ENCODE data around the gene ACER1. TPM values are rescaled to one million over a fixed set of nuclear protein-coding genes. Genes with fewer than 3 reads are reported as not detected.

Gene ACER1
- total and polyA plus RNA-seq, 10 of the 15 experiments (the other 5 are each of a cell fraction or from before 2014, with no cell fraction given) = not detected

- 96% methylated on average over 31 of the region's 31 CpGs for WGBS (ENCODE audit: insufficient coverage, insufficient replicate concordance, low lambda C conversion rate, missing lambda C conversion rate)
- in situ Hi-C loops (cut with MboI) (no loop called here), intact Hi-C loops (cut with micrococcal nuclease; ENCODE audit: unreplicated experiment) (no loop called here)
- no TSS peak for BruUV-seq (replicated peaks)
- no peaks in the 10 kb centered on the region for H3K27me3 ChIP-seq (replicated peaks in 1 of 2; ENCODE audit: control insufficient read depth in 2 of 2, insufficient read depth in 2 of 2, low read length in 1 of 2)
- H3K4me2 ChIP-seq (ENCODE audit: control insufficient read depth, insufficient read depth) = no peak overlapping the region
- no peak for DNase-seq (ENCODE audit: low read depth, low spot score)
- H3K9ac ChIP-seq (ENCODE audit: control insufficient read depth, insufficient read depth, low read length) = no peak overlapping the region
- no peak for FAIRE-seq
- H3K27ac ChIP-seq (ENCODE audit: control insufficient read depth, insufficient read depth) = no peak overlapping the region
- peaks cover 4% of the 10 kb centered on the region; the same call in 1 of the 2 replicates for H4K20me1 ChIP-seq (ENCODE audit: control insufficient read depth, insufficient read depth)
- no peak overlapping the region for H2AFZ ChIP-seq (ENCODE audit: control insufficient read depth, low read depth, low read length)
- no peaks in the 10 kb centered on the region for H3K9me3 ChIP-seq (replicated peaks; ENCODE audit: control insufficient read depth, insufficient read depth, low read length)
- RAD21 ChIA-PET (ENCODE audit: unreplicated experiment) = no interaction called here
- SMC1A ChIA-PET (ENCODE audit: uncharacterized antibody, unreplicated experiment) = no interaction called here
- ATAC-seq = no peak
- H3K79me2 ChIP-seq (ENCODE audit: control insufficient read depth, insufficient read depth, low read length) = peaks cover 26% of the 10 kb centered on the region
- no peak overlapping the region for H3K4me3 ChIP-seq
- TF ChIP-seq MXI1 (IDR thresholded peaks at IDR 0.05; ENCODE audit: low read depth, low read length) (no peak), ESRRA (IDR thresholded peaks at IDR 0.05; ENCODE audit: low read length) (no peak), RELA (IDR thresholded peaks at IDR 0.05; ENCODE audit: borderline replicate concordance, partially characterized antibody) (no peak), CHD4 (IDR thresholded peaks at IDR 0.05) (no peak), STAT1 (conservative IDR thresholded peaks at IDR 0.05) (no peak), ZNF207 (IDR thresholded peaks at IDR 0.05; ENCODE audit: borderline replicate concordance) (no peak)
- POLR2A ChIA-PET = no interaction called here
- CTCF ChIA-PET = interaction anchor here (1.3 kb wide), 1 partner anchor 24 kb away, joined by 5 read pairs; no protein-coding TSS in a partner anchor
- H3K4me1 ChIP-seq (ENCODE audit: control insufficient read depth, insufficient read depth, low read length) = no peaks in the 10 kb centered on the region
- H3K36me3 ChIP-seq (ENCODE audit: control insufficient read depth in 2 of 2, insufficient read depth in 2 of 2, low read length in 1 of 2) = peaks cover 7 to 9% of the 10 kb centered on the region in 2 experiments; a peak in 3 of 4 replicates
Measured at GRCh38 chr19:6270076-6270745, 63.2 kb downstream of the ACER1 start.

DNA sequence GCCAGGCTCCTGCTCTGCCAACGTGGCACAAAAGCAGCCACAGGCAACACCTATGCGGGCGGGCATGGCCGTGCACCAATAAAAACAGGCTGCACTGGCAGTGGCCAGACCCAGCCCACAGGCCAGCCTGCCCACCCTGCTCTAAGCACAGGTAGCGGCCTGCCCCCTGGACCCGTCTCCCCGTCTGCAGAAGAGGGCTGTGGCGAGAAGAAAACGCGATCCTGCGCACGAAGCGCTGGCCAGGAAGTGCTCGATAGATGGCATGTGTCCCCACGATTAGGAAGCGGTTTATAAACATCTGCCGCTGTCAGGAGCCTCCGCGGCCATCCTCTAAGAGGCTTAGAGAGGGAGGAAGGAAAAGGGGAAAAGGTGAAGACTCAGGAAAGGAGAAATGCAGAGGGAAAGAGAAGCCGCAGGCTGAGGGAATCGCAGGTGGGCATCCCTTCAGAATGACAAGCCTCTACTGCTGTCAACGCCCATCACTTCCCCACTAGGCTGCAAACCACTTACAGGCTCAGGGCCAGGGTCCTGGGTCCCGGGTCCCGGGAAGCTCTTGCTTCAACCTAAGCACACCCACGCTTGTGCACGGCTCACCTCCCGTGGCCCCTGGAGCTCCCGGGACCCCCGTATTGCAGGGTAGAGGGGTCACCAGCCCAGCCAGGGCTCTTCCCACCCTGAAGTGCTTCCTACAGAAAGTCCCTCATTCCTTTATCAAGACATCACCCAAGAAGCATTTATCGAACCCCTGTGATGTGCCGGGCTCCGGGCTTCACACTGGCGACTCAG lies 64.1 kb downstream of the ACER1 start:
- H3K4me2 ChIP-seq (ENCODE audit: control insufficient read depth, insufficient read depth) = no peak overlapping the region
- TF ChIP-seq POLR2A (IDR thresholded peaks at IDR 0.05; ENCODE audit: low read depth, low read length) (no peak), MEF2A (IDR thresholded peaks at IDR 0.05; ENCODE audit: insufficient read depth, low read depth, low read length) (no peak), CREM (IDR thresholded peaks at IDR 0.05; ENCODE audit: low read depth) (no peak), POLR2AphosphoS2 (IDR thresholded peaks at IDR 0.05; ENCODE audit: low read depth, low read length) (no peak), BRCA1 (IDR thresholded peaks at IDR 0.05; ENCODE audit: low read depth, low read length) (no peak), SRF (IDR thresholded peaks at IDR 0.05; ENCODE audit: low read depth in 2 of 2, low read length in 2 of 2) (no peak), SREBF1 (IDR thresholded peaks at IDR 0.05; ENCODE audit: low read length) (no peak), HCFC1 (IDR thresholded peaks at IDR 0.05; ENCODE audit: low read length) (no peak), CEBPB (IDR thresholded peaks at IDR 0.05; ENCODE audit: borderline replicate concordance in 1 of 2, low read depth in 2 of 2, low read length in 2 of 2) (no peak), SMAD5 (IDR thresholded peaks at IDR 0.05; ENCODE audit: low read depth) (no peak), SIX5 (IDR thresholded peaks at IDR 0.05; ENCODE audit: low read depth, low read length, severe bottlenecking) (no peak), STAT3 (IDR thresholded peaks at IDR 0.05; ENCODE audit: low read depth, low read length) (no peak)
- no peaks in the 10 kb centered on the region for H3K9me3 ChIP-seq (replicated peaks; ENCODE audit: control insufficient read depth, insufficient read depth, low read length)
- H3K4me3 ChIP-seq = no peak overlapping the region
- no peaks in the 10 kb centered on the region for H3K4me1 ChIP-seq (ENCODE audit: control insufficient read depth, insufficient read depth, low read length)
- H2AFZ ChIP-seq (ENCODE audit: control insufficient read depth, low read depth, low read length) = no peak overlapping the region
- peaks cover 17% of the 10 kb centered on the region for H3K79me2 ChIP-seq (ENCODE audit: control insufficient read depth, insufficient read depth, low read length)
- intact Hi-C loops (cut with micrococcal nuclease; ENCODE audit: unreplicated experiment) = no loop called here
- SMC1A ChIA-PET (ENCODE audit: uncharacterized antibody, unreplicated experiment) = no interaction called here
- FAIRE-seq = no peak
- CTCF ChIA-PET = interaction anchor here (0.6 kb wide), 1 partner anchor 386 kb away, joined by 3 read pairs; no protein-coding TSS in a partner anchor
- WGBS (ENCODE audit: insufficient coverage, insufficient replicate concordance, low lambda C conversion rate, missing lambda C conversion rate) = 95% methylated on average over 32 of the region's 33 CpGs
- H3K36me3 ChIP-seq (ENCODE audit: control insufficient read depth in 2 of 2, insufficient read depth in 2 of 2, low read length in 1 of 2) = peaks cover 7 to 9% of the 10 kb centered on the region in 2 experiments; a peak in 3 of 4 replicates
- peaks cover 4% of the 10 kb centered on the region; the same call in 1 of the 2 replicates for H4K20me1 ChIP-seq (ENCODE audit: control insufficient read depth, insufficient read depth)
- no peak overlapping the region for H3K9ac ChIP-seq (ENCODE audit: control insufficient read depth, insufficient read depth, low read length)
- H3K27ac ChIP-seq (ENCODE audit: control insufficient read depth, insufficient read depth) = no peak overlapping the region
- POLR2A ChIA-PET = no interaction called here
- no peaks in the 10 kb centered on the region for H3K27me3 ChIP-seq (replicated peaks in 1 of 2; ENCODE audit: control insufficient read depth in 2 of 2, insufficient read depth in 2 of 2, low read length in 1 of 2)
- no peak for DNase-seq (ENCODE audit: low read depth, low spot score)
- ATAC-seq = no peak
- RAD21 ChIA-PET (ENCODE audit: unreplicated experiment) = no interaction called here
- in situ Hi-C loops (cut with MboI) = no loop called here
- no TSS peak for BruUV-seq (replicated peaks)
